GM23338 (cell line): ENCODE data around the gene STRA8.

ENCODE experiments used
- CTCF ChIP-seq, 2 experiments: fragments of 200-600 bp in 1 of 2; sonication (generic) in 1 of 2; conservative IDR thresholded peaks; 2 replicates each; pipeline versions ENCODE4 v1.5.1 to v1.6.1; 2016 to 2017; ENCODE audit warnings: antibody characterized with exemption in 2 of 2, low read depth in 2 of 2, mild to moderate bottlenecking in 2 of 2, moderate library complexity in 1 of 2
- EZH2 ChIP-seq: fragments of 200-600 bp; sonication (generic); IDR thresholded peaks from one replicate; pipeline ENCODE4 v1.8.0; 2017; ENCODE audit warnings: antibody characterized with exemption, mild to moderate bottlenecking, low read depth; ENCODE audit not compliant: unreplicated experiment
- EZH2phosphoT487 ChIP-seq: fragments of 200-600 bp; sonication (generic); IDR thresholded peaks from one replicate; pipeline ENCODE4 v1.8.1; 2018; ENCODE audit warnings: antibody characterized with exemption; ENCODE audit not compliant: unreplicated experiment
- JUNB ChIP-seq: IDR thresholded peaks from one replicate; pipeline ENCODE4 v1.6.1; 2016; ENCODE audit warnings: antibody characterized with exemption; ENCODE audit not compliant: unreplicated experiment
- POLR2AphosphoS5 ChIP-seq: IDR thresholded peaks from 2 replicates; pipeline ENCODE4 v1.6.1; 2016; ENCODE audit warnings: antibody characterized with exemption, low read depth
- REST ChIP-seq: IDR thresholded peaks from one replicate; pipeline ENCODE4 v1.6.1; 2018; ENCODE audit warnings: antibody characterized with exemption; ENCODE audit not compliant: unreplicated experiment
- ZNF114 ChIP-seq: fragments of 250-450 bp; sonication (Bioruptor Pico); IDR thresholded peaks from 2 replicates; pipeline ENCODE4 v1.5.0; 2020; ENCODE audit warnings: mild to moderate bottlenecking, moderate library complexity

- TF ChIP-seq EZH2phosphoT487 = no peak
- no peak for TF ChIP-seq POLR2AphosphoS5
- no peak for TF ChIP-seq EZH2
- no peak for TF ChIP-seq CTCF (conservative IDR thresholded peaks at IDR 0.05; ENCODE audit: low read depth in 2 of 2)
- TF ChIP-seq ZNF114 = no peak
- TF ChIP-seq REST = no peak
- TF ChIP-seq JUNB = no peak
Measured at GRCh38 chr7:135204876-135205275, 28.8 kb upstream of the STRA8 start.
